Adipocyte (in vitro differentiated cells): ENCODE measurements around the gene FAT4.

Experiments
- DNase-seq: peaks from one replicate; pipeline ENCODE4 v3.0.0-alpha.2; 2015; ENCODE audit warnings: low read depth
- H3K27me3 ChIP-seq: replicated peaks from 2 replicates; pipeline ENCODE4 v1.7.0; 2013; ENCODE audit warnings: mild to moderate bottlenecking, low read length, moderate library complexity; ENCODE audit not compliant: control insufficient read depth, insufficient read depth
- H3K36me3 ChIP-seq: 2 replicates; pipeline ENCODE4 v1.7.0; 2013; ENCODE audit warnings: low read length, mild to moderate bottlenecking, moderate library complexity; ENCODE audit not compliant: control insufficient read depth, insufficient read depth, severe bottlenecking
- H3K4me1 ChIP-seq: 2 replicates; pipeline ENCODE4 v1.7.0; 2013; ENCODE audit warnings: mild to moderate bottlenecking, low read length, moderate library complexity; ENCODE audit not compliant: control insufficient read depth, insufficient read depth
- H3K4me3 ChIP-seq: 2 replicates; pipeline ENCODE4 v1.7.0; 2013; ENCODE audit warnings: mild to moderate bottlenecking, low read length, moderate library complexity
- H3K9ac ChIP-seq: 2 replicates; pipeline ENCODE4 v1.7.0; 2013; ENCODE audit warnings: mild to moderate bottlenecking, low read length, moderate library complexity
- H3K9me3 ChIP-seq: 2 replicates; pipeline ENCODE4 v1.7.0; 2013; ENCODE audit warnings: mild to moderate bottlenecking, low read length, moderate library complexity; ENCODE audit not compliant: control insufficient read depth

The FAT4 gene, protein sequence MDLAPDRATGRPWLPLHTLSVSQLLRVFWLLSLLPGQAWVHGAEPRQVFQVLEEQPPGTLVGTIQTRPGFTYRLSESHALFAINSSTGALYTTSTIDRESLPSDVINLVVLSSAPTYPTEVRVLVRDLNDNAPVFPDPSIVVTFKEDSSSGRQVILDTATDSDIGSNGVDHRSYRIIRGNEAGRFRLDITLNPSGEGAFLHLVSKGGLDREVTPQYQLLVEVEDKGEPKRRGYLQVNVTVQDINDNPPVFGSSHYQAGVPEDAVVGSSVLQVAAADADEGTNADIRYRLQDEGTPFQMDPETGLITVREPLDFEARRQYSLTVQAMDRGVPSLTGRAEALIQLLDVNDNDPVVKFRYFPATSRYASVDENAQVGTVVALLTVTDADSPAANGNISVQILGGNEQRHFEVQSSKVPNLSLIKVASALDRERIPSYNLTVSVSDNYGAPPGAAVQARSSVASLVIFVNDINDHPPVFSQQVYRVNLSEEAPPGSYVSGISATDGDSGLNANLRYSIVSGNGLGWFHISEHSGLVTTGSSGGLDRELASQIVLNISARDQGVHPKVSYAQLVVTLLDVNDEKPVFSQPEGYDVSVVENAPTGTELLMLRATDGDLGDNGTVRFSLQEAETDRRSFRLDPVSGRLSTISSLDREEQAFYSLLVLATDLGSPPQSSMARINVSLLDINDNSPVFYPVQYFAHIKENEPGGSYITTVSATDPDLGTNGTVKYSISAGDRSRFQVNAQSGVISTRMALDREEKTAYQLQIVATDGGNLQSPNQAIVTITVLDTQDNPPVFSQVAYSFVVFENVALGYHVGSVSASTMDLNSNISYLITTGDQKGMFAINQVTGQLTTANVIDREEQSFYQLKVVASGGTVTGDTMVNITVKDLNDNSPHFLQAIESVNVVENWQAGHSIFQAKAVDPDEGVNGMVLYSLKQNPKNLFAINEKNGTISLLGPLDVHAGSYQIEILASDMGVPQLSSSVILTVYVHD (N-terminal part only)

DNA sequence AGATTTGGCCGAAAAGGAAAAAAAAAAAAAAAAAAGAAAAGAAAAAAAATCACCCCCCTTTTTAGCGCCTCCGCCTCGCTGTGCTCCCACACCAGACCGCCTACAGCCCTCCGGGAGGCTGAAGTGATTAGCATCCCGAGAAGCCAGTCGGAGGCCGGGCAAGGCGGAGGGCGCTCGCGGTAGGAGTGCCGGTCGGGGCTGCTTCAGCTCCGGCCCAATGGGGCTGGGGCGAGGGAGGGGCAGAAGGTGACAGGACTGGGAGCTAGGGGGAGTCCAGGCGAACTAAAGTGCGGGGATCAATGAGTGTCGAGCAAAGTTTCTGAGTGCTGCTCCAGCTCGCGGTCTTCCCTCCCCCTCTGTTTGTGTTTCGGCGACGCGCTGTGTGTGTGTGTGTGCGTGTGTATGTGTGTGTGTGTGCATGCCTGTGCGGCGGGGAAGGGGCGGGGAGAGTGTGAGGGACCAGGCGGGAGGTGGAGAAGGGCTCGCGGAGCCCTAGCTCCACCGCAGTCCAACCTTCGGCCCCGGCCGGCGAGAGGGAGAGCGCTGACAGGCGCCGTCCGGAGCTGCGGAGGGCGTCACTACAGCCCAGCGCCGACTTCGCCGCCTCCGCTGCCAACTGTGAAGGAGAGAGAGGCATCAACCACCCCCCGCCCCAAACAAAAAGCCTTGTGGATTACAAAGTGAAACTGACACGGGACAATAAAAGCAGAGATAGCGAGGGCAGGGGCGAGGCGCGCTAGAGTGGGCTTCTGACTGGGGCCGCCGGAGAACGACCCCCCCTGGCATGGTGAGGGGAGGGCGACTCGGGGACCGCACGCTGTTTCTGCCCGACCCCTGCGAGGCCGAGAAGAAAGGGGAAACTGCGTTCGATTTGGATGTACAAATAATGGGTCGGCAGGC is at the start of gene FAT4:
Gene FAT4 (plus strand): TSS at position 280 of the 900 bp plus-strand sequence. CDS start 1,457 bp downstream, outside the sequence.
- peak; percentile 99 for DNase-seq
- Histone ChIP-seq H3K36me3 (peaks cover 6% of the 10 kb centered on the region), H3K9ac (peak within 1 kb of the TSS; percentile 96), H3K9me3 (peaks cover 7% of the 10 kb centered on the region), H3K4me1 (peaks cover 21% of the 10 kb centered on the region), H3K27me3 (no peaks in the 10 kb centered on the region), H3K4me3 (peak within 1 kb of the TSS; percentile 85)

DNA sequence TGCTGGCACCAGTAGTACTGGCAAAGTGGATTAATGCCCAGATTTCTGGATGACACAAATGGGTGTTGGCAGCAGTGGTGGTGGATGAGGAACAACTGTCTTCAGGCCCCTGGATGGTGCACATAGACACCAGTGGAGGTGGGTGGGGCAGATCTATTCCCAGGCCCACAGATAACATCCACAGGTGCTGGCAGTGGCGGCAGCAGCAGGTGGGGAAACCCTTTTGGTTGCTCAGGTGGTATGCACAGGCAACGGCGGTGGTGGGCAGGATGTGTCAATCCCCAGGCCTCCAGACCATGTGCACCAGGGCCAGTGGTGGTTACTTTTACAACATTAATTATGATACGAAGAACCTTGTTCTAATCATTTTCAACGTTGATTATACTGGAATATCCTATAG is 48.9 kb upstream of the FAT4 start:
- H3K36me3 ChIP-seq = no peaks in the 10 kb centered on the region
- H3K4me1 ChIP-seq = peaks cover 16% of the 10 kb centered on the region
- H3K4me3 ChIP-seq = no peak overlapping the region
- H3K27me3 ChIP-seq = no peaks in the 10 kb centered on the region
- no peak for DNase-seq
- H3K9ac ChIP-seq = no peak overlapping the region
- no peaks in the 10 kb centered on the region for H3K9me3 ChIP-seq

DNA sequence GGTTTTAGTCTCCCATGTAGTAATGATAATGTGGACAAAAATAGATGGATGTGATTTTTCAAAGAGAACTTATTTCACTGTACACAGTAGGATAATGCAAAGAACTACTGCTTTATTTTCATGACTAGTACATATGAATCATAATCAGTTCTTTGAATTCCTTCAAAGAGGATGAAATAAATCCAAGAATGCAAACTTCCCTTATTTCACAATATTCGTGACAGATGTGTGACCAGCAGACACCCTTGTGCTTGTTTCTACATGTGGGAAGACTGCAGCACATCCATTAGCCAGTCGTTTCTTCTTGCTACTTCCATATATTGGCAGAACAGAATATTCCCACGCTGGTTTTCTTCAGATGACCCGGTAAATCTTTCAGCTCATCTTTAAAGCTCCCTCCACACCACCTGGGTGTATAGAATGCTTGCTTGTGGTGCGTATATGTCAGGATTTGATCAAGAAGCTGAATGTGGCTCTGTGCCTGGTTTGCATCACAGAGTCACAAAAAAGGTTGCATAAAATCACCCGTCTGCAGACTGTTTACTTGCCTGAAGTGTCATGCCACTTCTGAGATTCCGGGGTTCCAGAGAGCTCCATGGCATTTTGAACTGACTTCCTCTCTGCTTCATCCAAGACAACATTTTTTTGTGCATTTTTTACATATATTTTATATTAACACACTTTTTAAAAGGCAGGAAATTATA is 47.7 kb upstream of the FAT4 start:
- H3K27me3 ChIP-seq = no peaks in the 10 kb centered on the region
- no peaks in the 10 kb centered on the region for H3K36me3 ChIP-seq
- H3K4me1 ChIP-seq = peaks cover 16% of the 10 kb centered on the region
- H3K9ac ChIP-seq = no peak overlapping the region
- peak; percentile 91 for DNase-seq
- H3K4me3 ChIP-seq = peak overlapping the region; percentile 67
- H3K9me3 ChIP-seq = no peaks in the 10 kb centered on the region

DNA sequence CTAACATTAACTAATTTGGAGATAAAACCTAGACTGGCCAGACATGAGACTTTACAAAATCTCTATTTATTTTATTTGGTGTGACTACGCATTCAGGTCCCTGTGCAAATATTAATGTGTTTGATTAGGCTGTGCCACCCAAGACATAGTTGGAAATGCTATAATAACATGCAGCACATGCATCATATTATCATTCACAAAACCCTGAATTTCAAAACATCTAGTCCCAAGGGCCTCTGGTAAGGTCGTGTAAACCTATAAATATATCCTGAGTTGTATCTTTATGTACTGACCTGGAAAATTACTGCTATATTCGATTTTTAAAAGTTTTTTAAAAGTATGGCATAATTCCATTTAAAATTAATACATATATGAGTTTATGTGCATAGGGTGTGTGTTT is 47.1 kb upstream of the FAT4 start:
- Histone ChIP-seq H3K36me3 (no peaks in the 10 kb centered on the region), H3K4me1 (peaks cover 16% of the 10 kb centered on the region), H3K9ac (no peak overlapping the region), H3K9me3 (no peaks in the 10 kb centered on the region), H3K27me3 (no peaks in the 10 kb centered on the region), H3K4me3 (peak overlapping the region; percentile 67)
- peak; percentile 31 for DNase-seq

DNA sequence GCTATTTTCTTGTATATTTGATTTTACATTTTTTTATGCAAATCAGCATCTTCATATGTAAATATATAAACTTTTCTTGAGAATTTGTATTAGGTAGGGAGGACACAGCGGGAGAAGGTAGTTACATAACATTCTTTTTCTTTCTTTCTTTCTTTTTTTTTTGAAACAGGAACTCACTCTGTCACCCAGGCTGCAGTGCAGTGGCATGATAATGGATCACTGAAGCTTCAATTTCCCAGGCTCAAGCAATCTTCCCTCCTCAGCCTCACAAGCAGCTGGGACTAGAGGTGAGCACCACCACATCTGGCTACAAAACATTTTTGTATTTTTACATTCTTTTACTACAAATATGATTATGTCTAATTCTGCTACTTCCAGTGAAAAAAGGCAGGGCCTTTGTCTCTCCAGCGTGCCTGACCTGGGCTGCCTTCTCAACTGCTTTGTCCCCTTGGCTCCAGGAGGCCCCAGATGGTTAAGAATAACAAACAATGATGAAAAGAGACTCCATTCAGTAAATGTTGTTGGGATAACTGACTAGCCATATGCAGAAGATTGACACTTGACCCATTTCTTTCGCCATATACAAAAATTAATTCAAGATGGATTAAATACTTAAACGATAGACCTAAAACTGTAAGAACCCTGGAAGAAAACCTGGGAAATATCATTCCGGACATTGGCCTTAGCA is 46.5 kb upstream of the FAT4 start:
- Histone ChIP-seq H3K36me3 (no peaks in the 10 kb centered on the region), H3K9ac (no peak overlapping the region), H3K9me3 (no peaks in the 10 kb centered on the region), H3K4me1 (peaks cover 16% of the 10 kb centered on the region), H3K4me3 (no peak overlapping the region), H3K27me3 (no peaks in the 10 kb centered on the region)
- DNase-seq = peak; percentile 72

DNA sequence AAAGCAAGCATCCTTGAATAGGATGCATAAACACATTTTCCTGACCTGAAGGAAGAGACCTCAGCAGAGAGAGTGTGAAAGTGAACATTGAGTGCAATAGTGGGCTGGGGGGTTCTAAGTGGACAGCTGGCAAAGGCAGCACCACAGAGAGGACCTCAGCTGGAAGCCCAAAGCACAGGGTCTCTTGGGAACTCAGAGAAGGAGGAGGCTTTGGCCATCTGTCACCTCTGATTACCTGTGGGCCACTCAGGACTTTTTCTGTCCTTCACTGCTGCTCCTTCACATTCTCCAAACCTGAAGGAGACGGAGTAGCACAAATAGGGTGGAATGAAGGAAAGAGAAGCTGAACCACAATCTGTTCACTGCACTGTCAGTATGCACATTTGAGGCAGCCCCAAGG is 37.9 kb upstream of the FAT4 start:
- Histone ChIP-seq H3K9me3 (no peaks in the 10 kb centered on the region), H3K27me3 (no peaks in the 10 kb centered on the region), H3K4me1 (no peaks in the 10 kb centered on the region), H3K36me3 (no peaks in the 10 kb centered on the region), H3K9ac (no peak overlapping the region), H3K4me3 (no peak overlapping the region)
- no peak for DNase-seq

DNA sequence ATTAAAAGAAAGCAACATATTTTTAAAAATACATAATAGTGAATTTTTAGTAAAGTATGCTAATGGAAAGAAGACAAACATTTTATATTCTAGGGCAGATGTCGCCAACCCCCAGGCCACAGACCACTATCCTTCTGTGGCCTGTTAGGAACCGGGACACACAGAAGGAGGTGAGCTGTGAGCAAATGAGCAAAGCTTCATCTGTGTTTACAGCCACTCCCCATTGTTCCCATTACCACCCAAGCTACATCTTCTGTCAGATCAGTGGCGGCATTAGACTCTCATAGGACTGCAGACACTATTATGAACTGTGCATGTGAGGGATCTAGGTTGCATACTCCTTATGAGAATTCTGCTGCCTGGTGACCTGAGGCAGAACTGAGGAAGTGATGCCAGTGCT is 37.0 kb upstream of the FAT4 start:
- Histone ChIP-seq H3K36me3 (no peaks in the 10 kb centered on the region), H3K9me3 (no peaks in the 10 kb centered on the region), H3K27me3 (no peaks in the 10 kb centered on the region), H3K9ac (no peak overlapping the region), H3K4me1 (no peaks in the 10 kb centered on the region), H3K4me3 (no peak overlapping the region)
- DNase-seq = no peak

DNA sequence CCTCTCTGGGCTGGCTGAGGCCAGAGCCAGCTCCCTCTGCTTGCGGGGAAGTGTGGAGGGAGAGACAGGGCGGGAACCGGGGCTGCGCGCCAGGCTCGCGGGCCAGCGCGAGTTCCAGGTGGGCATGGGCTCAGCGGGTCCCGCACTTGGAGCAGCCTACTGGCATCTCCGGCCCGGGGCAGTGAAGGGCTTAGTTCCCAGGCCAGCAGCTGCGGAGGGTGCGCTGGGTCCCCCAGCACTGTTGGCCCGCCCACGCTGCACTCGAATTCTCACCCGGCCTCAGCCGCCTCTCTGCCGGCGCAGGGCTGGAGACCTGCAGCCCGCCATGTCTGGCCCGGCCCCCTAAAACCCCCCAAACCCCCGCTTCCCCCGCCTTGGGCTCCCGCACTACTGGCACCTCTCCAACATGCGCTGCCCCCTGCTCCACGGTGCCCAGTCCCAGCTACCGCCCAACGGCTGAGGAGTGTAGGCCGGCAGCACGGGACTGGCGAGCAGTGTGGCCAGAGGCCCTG is 33.8 kb upstream of the FAT4 start:
- Histone ChIP-seq H3K36me3 (no peaks in the 10 kb centered on the region), H3K9ac (no peak overlapping the region), H3K4me3 (no peak overlapping the region), H3K4me1 (peaks cover 3% of the 10 kb centered on the region), H3K9me3 (no peaks in the 10 kb centered on the region), H3K27me3 (no peaks in the 10 kb centered on the region)
- DNase-seq = no peak

DNA sequence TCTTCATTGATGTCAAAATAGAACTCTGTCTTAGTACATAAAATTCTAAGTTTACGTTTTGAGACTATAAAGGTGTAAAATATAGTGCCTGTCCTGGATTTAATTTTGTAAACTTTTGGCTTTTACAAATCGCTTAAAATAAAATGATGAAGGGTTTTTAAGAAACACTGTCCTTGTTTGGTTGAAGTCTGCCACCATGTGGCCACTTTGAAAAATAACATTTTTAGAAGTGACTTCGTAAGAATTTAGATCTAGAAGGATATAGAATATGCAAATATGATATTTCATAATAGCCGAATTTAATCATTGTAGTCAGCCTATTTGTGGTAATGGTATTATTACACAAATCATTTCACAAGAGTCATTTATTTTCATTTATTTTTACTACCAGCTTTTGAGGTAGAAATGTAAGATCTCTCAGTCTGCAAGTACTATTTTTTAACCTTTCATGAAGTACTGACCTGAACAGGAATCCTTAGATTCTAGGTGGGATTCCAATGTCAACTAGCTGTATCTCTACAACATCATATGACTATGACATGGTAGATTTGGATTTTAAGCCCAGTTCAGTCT is 31.0 kb upstream of the FAT4 start:
- Histone ChIP-seq H3K9me3 (no peaks in the 10 kb centered on the region), H3K27me3 (no peaks in the 10 kb centered on the region), H3K4me3 (no peak overlapping the region), H3K36me3 (no peaks in the 10 kb centered on the region), H3K9ac (no peak overlapping the region), H3K4me1 (peaks cover 3% of the 10 kb centered on the region)
- DNase-seq = peak; percentile 71
